HEK293 (cell line): Measurements from ENCODE around the gene ADAMTS16.
A peak's percentile ranks its signal among the peaks of the same experiment; 100 is the strongest.

ENCODE experiments used
- CTCF ChIA-PET: fragments of 350-600 bp; formaldehyde crosslinking; extraction: SDS; loops from one replicate; lab custom pipeline; 2021; ENCODE audit warnings: antibody characterized with exemption; lab: Yijun Ruan, JAX
- POLR2A ChIA-PET: fragments of 300-600 bp; formaldehyde crosslinking; extraction: SDS; loops from one replicate; lab custom pipeline; 2020; ENCODE audit warnings: antibody characterized with exemption, inconsistent platforms; lab: Yijun Ruan, JAX
- H3K27ac ChIP-seq: fragments of 200-500 bp; sonication (Bioruptor generic); 2 replicates; pipeline ENCODE4 v1.5.1; 2014; ENCODE audit warnings: low read depth, low read length, control low read depth, inconsistent platforms; ENCODE audit errors: extremely low read depth
- H3K36me3 ChIP-seq, 2 experiments: fragments of 200-500 bp in 1 of 2; sonication (Bioruptor generic) in 1 of 2; 1 replicate in 1 of 2; 2 replicates in 1 of 2; pipeline ENCODE4 v1.5.1; 2014 to 2017; ENCODE audit warnings: inconsistent platforms in 2 of 2, low read length in 2 of 2; ENCODE audit not compliant: control insufficient read depth in 2 of 2, insufficient read depth in 1 of 2
- H3K4me1 ChIP-seq: fragments of 200-500 bp; sonication (Bioruptor generic); 2 replicates; pipeline ENCODE4 v1.5.1; 2014; ENCODE audit warnings: mild to moderate bottlenecking, low read length, inconsistent platforms; ENCODE audit not compliant: control insufficient read depth, insufficient read depth
- H3K4me3 ChIP-seq: 2 replicates; pipeline ENCODE4 v1.5.1; 2011; ENCODE audit warnings: low read depth, mild to moderate bottlenecking, control low read depth, low read length, moderate library complexity
- H3K9me3 ChIP-seq: fragments of 200-500 bp; sonication (Bioruptor generic); 2 replicates; pipeline ENCODE4 v1.5.1; 2014; ENCODE audit warnings: low read depth, low read length, inconsistent platforms; ENCODE audit not compliant: control insufficient read depth, insufficient read depth
- GLIS1 ChIP-seq: fragments of 450-650 bp; formaldehyde crosslinking; IDR thresholded peaks from 2 replicates; pipeline ENCODE4 v1.5.1; 2016; ENCODE audit warnings: missing biosample characterization, missing genetic modification characterization
- ZFHX2 ChIP-seq: fragments of 450-650 bp; formaldehyde crosslinking; conservative IDR thresholded peaks from 2 replicates; pipeline ENCODE4 v1.5.1; 2016; ENCODE audit warnings: missing biosample characterization, missing genetic modification characterization
- ZNF132 ChIP-seq: fragments of 450-650 bp; formaldehyde crosslinking; IDR thresholded peaks from 2 replicates; pipeline ENCODE4 v1.5.1; 2017; ENCODE audit warnings: missing biosample characterization, missing genetic modification characterization, borderline replicate concordance
- ZNF133 ChIP-seq: fragments of 450-650 bp; formaldehyde crosslinking; IDR thresholded peaks from 2 replicates; pipeline ENCODE4 v1.5.1; 2016; ENCODE audit warnings: missing biosample characterization, missing genetic modification characterization
- ZNF274 ChIP-seq, 2 experiments: fragments of 200-500 bp in 1 of 2; fragments of 450-650 bp in 1 of 2; sonication (Bioruptor generic) in 1 of 2; formaldehyde crosslinking in 1 of 2; IDR thresholded peaks; 2 replicates each; pipeline versions ENCODE4 v1.5.1 to v1.6.1; 2014 to 2016; ENCODE audit warnings: borderline replicate concordance in 1 of 2, inconsistent platforms in 1 of 2, low read length in 1 of 2, missing biosample characterization in 1 of 2, missing genetic modification characterization in 1 of 2
- ZNF501 ChIP-seq: fragments of 450-650 bp; formaldehyde crosslinking; IDR thresholded peaks from 2 replicates; pipeline ENCODE4 v1.5.1; 2016; ENCODE audit warnings: missing biosample characterization, missing genetic modification characterization
- ZNF530 ChIP-seq: fragments of 450-650 bp; formaldehyde crosslinking; IDR thresholded peaks from 2 replicates; pipeline ENCODE4 v1.5.1; 2016; ENCODE audit warnings: low read depth, missing biosample characterization, missing genetic modification characterization
- ZNF610 ChIP-seq: fragments of 450-650 bp; formaldehyde crosslinking; IDR thresholded peaks from 2 replicates; pipeline ENCODE4 v1.5.1; 2016; ENCODE audit warnings: missing biosample characterization, missing genetic modification characterization, borderline replicate concordance
- ZNF654 ChIP-seq: fragments of 450-650 bp; formaldehyde crosslinking; IDR thresholded peaks from 2 replicates; pipeline ENCODE4 v1.5.1; 2016; ENCODE audit warnings: low read depth, missing biosample characterization, missing genetic modification characterization
- ZNF776 ChIP-seq: fragments of 450-650 bp; formaldehyde crosslinking; IDR thresholded peaks from 2 replicates; pipeline ENCODE4 v1.5.0; 2017; ENCODE audit warnings: missing biosample characterization, missing genetic modification characterization, borderline replicate concordance
- ZNF792 ChIP-seq: fragments of 450-650 bp; formaldehyde crosslinking; IDR thresholded peaks from 2 replicates; pipeline ENCODE4 v1.5.1; 2016; ENCODE audit warnings: missing biosample characterization, missing genetic modification characterization
- ZNF837 ChIP-seq: fragments of 450-650 bp; formaldehyde crosslinking; IDR thresholded peaks from 2 replicates; pipeline ENCODE4 v1.5.1; 2016; ENCODE audit warnings: missing biosample characterization, missing genetic modification characterization
- TF ChIP-seq, protein P1 (sequence below): fragments of 450-650 bp; formaldehyde crosslinking; IDR thresholded peaks from 2 replicates; pipeline ENCODE4 v1.5.1; 2016; ENCODE audit warnings: missing biosample characterization, missing genetic modification characterization
- TF ChIP-seq, protein P2 (sequence below): fragments of 450-650 bp; formaldehyde crosslinking; IDR thresholded peaks from 2 replicates; pipeline ENCODE4 v1.5.1; 2016; ENCODE audit warnings: missing biosample characterization, missing genetic modification characterization

The ADAMTS16 gene

GRCh38 chr5:5141339-5141599, 1.1 kb downstream of the ADAMTS16 start (continued):
- no peak for TF ChIP-seq ZNF274 (IDR thresholded peaks at IDR 0.05; ENCODE audit: low read length)
- TF ChIP-seq ZNF274 (tag by site-specific recombination; IDR thresholded peaks at IDR 0.05; ENCODE audit: borderline replicate concordance): no peak
- TF ChIP-seq, protein P1, sequence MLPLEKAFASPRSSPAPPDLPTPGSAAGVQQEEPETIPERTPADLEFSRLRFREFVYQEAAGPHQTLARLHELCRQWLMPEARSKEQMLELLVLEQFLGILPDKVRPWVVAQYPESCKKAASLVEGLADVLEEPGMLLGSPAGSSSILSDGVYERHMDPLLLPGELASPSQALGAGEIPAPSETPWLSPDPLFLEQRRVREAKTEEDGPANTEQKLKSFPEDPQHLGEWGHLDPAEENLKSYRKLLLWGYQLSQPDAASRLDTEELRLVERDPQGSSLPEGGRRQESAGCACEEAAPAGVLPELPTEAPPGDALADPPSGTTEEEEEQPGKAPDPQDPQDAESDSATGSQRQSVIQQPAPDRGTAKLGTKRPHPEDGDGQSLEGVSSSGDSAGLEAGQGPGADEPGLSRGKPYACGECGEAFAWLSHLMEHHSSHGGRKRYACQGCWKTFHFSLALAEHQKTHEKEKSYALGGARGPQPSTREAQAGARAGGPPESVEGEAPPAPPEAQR: no peak
- TF ChIP-seq ZNF776 (tag by site-specific recombination): no peak
- TF ChIP-seq ZFHX2 (tag by site-specific recombination): no peak

GRCh38 chr5:5141625-5142525, 1.7 kb downstream of the ADAMTS16 start:
- H3K4me3 ChIP-seq: peak overlapping the region; percentile 77
- no peaks in the 10 kb centered on the region; a peak in 1 of 3 replicates for H3K36me3 ChIP-seq
- H3K27ac ChIP-seq: no peak overlapping the region
- H3K9me3 ChIP-seq: no peaks in the 10 kb centered on the region
- H3K4me1 ChIP-seq: no peaks in the 10 kb centered on the region; the same call in 1 of the 2 replicates
- no peak for TF ChIP-seq ZNF530 (tag by site-specific recombination)
- no peak for TF ChIP-seq ZNF501 (tag by site-specific recombination)
- peak; percentile 73 for TF ChIP-seq ZNF654 (tag by site-specific recombination)
- TF ChIP-seq GLIS1 (tag by site-specific recombination): no peak
- TF ChIP-seq ZNF133 (tag by site-specific recombination): no peak
- TF ChIP-seq, protein P2, sequence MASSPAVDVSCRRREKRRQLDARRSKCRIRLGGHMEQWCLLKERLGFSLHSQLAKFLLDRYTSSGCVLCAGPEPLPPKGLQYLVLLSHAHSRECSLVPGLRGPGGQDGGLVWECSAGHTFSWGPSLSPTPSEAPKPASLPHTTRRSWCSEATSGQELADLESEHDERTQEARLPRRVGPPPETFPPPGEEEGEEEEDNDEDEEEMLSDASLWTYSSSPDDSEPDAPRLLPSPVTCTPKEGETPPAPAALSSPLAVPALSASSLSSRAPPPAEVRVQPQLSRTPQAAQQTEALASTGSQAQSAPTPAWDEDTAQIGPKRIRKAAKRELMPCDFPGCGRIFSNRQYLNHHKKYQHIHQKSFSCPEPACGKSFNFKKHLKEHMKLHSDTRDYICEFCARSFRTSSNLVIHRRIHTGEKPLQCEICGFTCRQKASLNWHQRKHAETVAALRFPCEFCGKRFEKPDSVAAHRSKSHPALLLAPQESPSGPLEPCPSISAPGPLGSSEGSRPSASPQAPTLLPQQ (tag by site-specific recombination): 0 out of 2 replicates have a peak, but pooled peaks have one; percentile 19
- 0 out of 2 replicates have a peak, but pooled peaks have one; percentile 59 for TF ChIP-seq ZNF610
- ChIA-PET POLR2A (no interaction called here), CTCF (interaction anchor here (0.5 to 3.4 kb wide), 24 partner anchors 11 to 279 kb away, joined by 3 to 38 read pairs (median 4); no protein-coding TSS in a partner anchor)

- Histone ChIP-seq H3K4me3 (no peak overlapping the region), H3K36me3 (no peaks in the 10 kb centered on the region; a peak in 1 of 3 replicates), H3K4me1 (no peaks in the 10 kb centered on the region; the same call in 1 of the 2 replicates), H3K9me3 (no peaks in the 10 kb centered on the region), H3K27ac (no peak overlapping the region)
- TF ChIP-seq ZNF792 (tag by site-specific recombination): no peak
- no peak for TF ChIP-seq ZNF837 (tag by site-specific recombination)
- no peak for TF ChIP-seq ZNF132
- TF ChIP-seq, protein P1: no peak
- CTCF ChIA-PET: interaction anchor here (0.7 to 3.4 kb wide), 6 partner anchors 16 to 275 kb away, joined by 3 to 24 read pairs (median 3); no protein-coding TSS in a partner anchor
- POLR2A ChIA-PET: no interaction called here
Measured at GRCh38 chr5:5144441-5144840, 4.3 kb downstream of the ADAMTS16 start.
